Activated CD8-positive, alpha-beta memory T cell treated with anti-CD3 and anti-CD28 coated beads, Interleukin-2, amount 50 U/mL, for 1 hour (primary cell): Measurements from ENCODE around the gene MOV10.
"Not testable (repeated sequence)": the region's sequence is repeated elsewhere in the genome, so short reads cannot be mapped to it uniquely, and the experiment has no call there.

Experiments used
- DNase-seq: peaks from one replicate; pipeline ENCODE4 v3.0.0-alpha.2; 2020; ENCODE audit errors: extremely low read depth

The MOV10 gene

GRCh38 chr1:112714313-112715263, 40.1 kb downstream of the MOV10 start:
- no peak for DNase-seq

- peak; percentile 71 for DNase-seq
These were observed 41.0 kb downstream of the MOV10 start, which contains the start of gene PPM1J for GRCh38 chr1:112715264-112716053. Gene PPM1J (minus strand): TSS chr1:112715332. CDS start chr1:112715301, 31 bp downstream.

GRCh38 chr1:112716133-112716720, 41.8 kb downstream of the MOV10 start:
- DNase-seq: peak; percentile 49

GRCh38 chr1:112717263-112717873, 42.9 kb downstream of the MOV10 start:
- DNase-seq: no peak

- DNase-seq: no peak
These were observed 44.4 kb downstream of the MOV10 start for GRCh38 chr1:112718691-112719418.

GRCh38 chr1:112719706-112720105, 45.2 kb downstream of the MOV10 start:
- DNase-seq: no peak

- DNase-seq: no peak
These were observed 46.3 kb downstream of the MOV10 start for GRCh38 chr1:112720800-112721199.

GRCh38 chr1:112721294-112721693, 46.8 kb downstream of the MOV10 start:
- not testable (repeated sequence) for DNase-seq

- no peak for DNase-seq
These were observed 47.6 kb downstream of the MOV10 start for GRCh38 chr1:112721966-112722524.

GRCh38 chr1:112722601-112723510, 48.4 kb downstream of the MOV10 start:
- no peak for DNase-seq

- no peak for DNase-seq
These were observed 49.0 kb downstream of the MOV10 start for GRCh38 chr1:112723511-112723839.

GRCh38 chr1:112724240-112724639, 49.8 kb downstream of the MOV10 start:
- not testable (repeated sequence) for DNase-seq

GRCh38 chr1:112727716-112728115, 53.3 kb downstream of the MOV10 start:
- no peak for DNase-seq

- not testable (repeated sequence) for DNase-seq
These were observed 54.0 kb downstream of the MOV10 start for GRCh38 chr1:112728306-112728971.

GRCh38 chr1:112729011-112729410, 54.6 kb downstream of the MOV10 start:
- not testable (repeated sequence) for DNase-seq

- DNase-seq: no peak
These were observed 55.5 kb downstream of the MOV10 start for GRCh38 chr1:112729909-112730308.

- no peak for DNase-seq
These were observed 57.0 kb downstream of the MOV10 start for GRCh38 chr1:112731451-112731850.

- DNase-seq: no peak
These were observed 61.3 kb downstream of the MOV10 start for GRCh38 chr1:112735752-112736151.

- DNase-seq: no peak
These were observed 63.1 kb downstream of the MOV10 start for GRCh38 chr1:112737573-112737972.
